OCI-LY7 (cell line): Measurements from ENCODE around the gene PLSCR2. TPM values are rescaled to one million over a fixed set of nuclear protein-coding genes. Genes with fewer than 3 reads are reported as not detected.

Experiments used
- BruUV-seq: library from RNA; stranded (reverse); fragments of 400-500 nt; replicated peaks from 2 replicates; lab custom pipeline; 2021; lab: Mats Ljungman, UMichigan
- CTCF ChIA-PET: fragments of 300-600 bp; sonication (Branson Sonifier 250); formaldehyde crosslinking; loops from one replicate; lab custom pipeline; 2022; ENCODE audit warnings: antibody characterized with exemption; ENCODE audit not compliant: unreplicated experiment; lab: Charles Lee
- POLR2A ChIA-PET: fragments of 300-600 bp; sonication (Branson Sonifier 250); formaldehyde crosslinking; loops from one replicate; lab custom pipeline; 2022; ENCODE audit warnings: antibody characterized with exemption; lab: Charles Lee
- DNase-seq: peaks from one replicate; pipeline ENCODE4 v3.0.0-alpha.2; 2015; ENCODE audit warnings: low spot score
- H2AFZ ChIP-seq: fragments of 200-600 bp; sonication (generic), shearing (Covaris generic); 2 replicates; pipeline ENCODE4 v1.6.1; 2014; ENCODE audit warnings: mild to moderate bottlenecking, antibody characterized with exemption, low read length, moderate library complexity
- H3K27ac ChIP-seq: fragments of 200-600 bp; sonication (generic); 2 replicates; pipeline ENCODE4 v1.5.1; 2014; ENCODE audit warnings: mixed run types, low read depth, mild to moderate bottlenecking, moderate library complexity, low read length, inconsistent platforms; ENCODE audit not compliant: poor library complexity, severe bottlenecking
- H3K36me3 ChIP-seq: fragments of 200-600 bp; sonication (generic); 2 replicates; pipeline ENCODE4 v1.6.1; 2014; ENCODE audit warnings: mild to moderate bottlenecking, antibody characterized with exemption, low read length, moderate library complexity, mixed read lengths; ENCODE audit not compliant: insufficient read depth
- H3K4me1 ChIP-seq: fragments of 200-600 bp; sonication (generic); 2 replicates; pipeline ENCODE4 v1.5.1; 2014; ENCODE audit warnings: mild to moderate bottlenecking, low read length; ENCODE audit not compliant: insufficient read depth, poor library complexity, severe bottlenecking
- H3K4me2 ChIP-seq: fragments of 200-600 bp; sonication (generic); 2 replicates; pipeline ENCODE4 v1.6.1; 2014; ENCODE audit warnings: mild to moderate bottlenecking, low read length
- H3K4me3 ChIP-seq: fragments of 200-600 bp; sonication (generic); 2 replicates; pipeline ENCODE4 v1.5.1; 2014; ENCODE audit warnings: mild to moderate bottlenecking, low read depth, low read length; ENCODE audit not compliant: poor library complexity, severe bottlenecking
- H3K79me2 ChIP-seq: fragments of 200-600 bp; sonication (generic); 2 replicates; pipeline ENCODE4 v1.6.1; 2016; ENCODE audit warnings: low read depth, mild to moderate bottlenecking, low read length, moderate library complexity, mixed read lengths; ENCODE audit not compliant: insufficient read depth
- H3K9me2 ChIP-seq: fragments of 200-600 bp; sonication (generic); 2 replicates; pipeline ENCODE4 v1.6.1; 2016; ENCODE audit warnings: mild to moderate bottlenecking, low read length, mixed read lengths; ENCODE audit not compliant: insufficient read depth
- H3K9me3 ChIP-seq: fragments of 200-600 bp; sonication (generic); 2 replicates; pipeline ENCODE4 v1.6.1; 2014; ENCODE audit warnings: mild to moderate bottlenecking, mixed run types, low read length, mixed read lengths
- H4K20me1 ChIP-seq: fragments of 200-600 bp; sonication (generic); 2 replicates; pipeline ENCODE4 v1.6.1; 2014; ENCODE audit warnings: mild to moderate bottlenecking, antibody characterized with exemption, low read length, moderate library complexity, mixed read lengths; ENCODE audit not compliant: insufficient read depth
- CTCF ChIP-seq: fragments of 200-600 bp; sonication (generic); conservative IDR thresholded peaks from 2 replicates; pipeline ENCODE4 v1.5.1; 2014; ENCODE audit warnings: mild to moderate bottlenecking, antibody characterized with exemption, low read length, moderate library complexity, mixed read lengths
- EZH2phosphoT487 ChIP-seq: fragments of 200-600 bp; sonication (generic); IDR thresholded peaks from 2 replicates; pipeline ENCODE4 v1.6.1; 2018; ENCODE audit warnings: low read depth, borderline replicate concordance, mild to moderate bottlenecking, mixed run types, antibody characterized with exemption, low read length, moderate library complexity, mixed read lengths
- intact Hi-C: fragments of 100-400 bp; cut with micrococcal nuclease; formaldehyde crosslinking; loops from one replicate; pipeline ENCODE4 v1.10.0; 2022; ENCODE audit not compliant: unreplicated experiment
- total RNA-seq, 2 experiments: library from RNA; depleted of rRNA in 1 of 2; stranded (reverse); fragments of >200 nt in 1 of 2; shearing (Covaris generic) in 1 of 2; gene quantifications; 2 replicates each; pipeline ENCODE4 v1.2.3, GENCODE V29; 2014 to 2022

Gene PLSCR2
- total RNA-seq, 2 experiments from 2014 or later = not detected

- intact Hi-C loops = no loop called here
- no peaks in the 10 kb centered on the region for H3K9me3 ChIP-seq
- H2AFZ ChIP-seq = no peak overlapping the region
- POLR2A ChIA-PET = no interaction called here
- no peaks in the 10 kb centered on the region for H4K20me1 ChIP-seq
- H3K4me3 ChIP-seq = no peak overlapping the region
- no peak overlapping the region for H3K27ac ChIP-seq
- TF ChIP-seq CTCF (no peak), EZH2phosphoT487 (no peak)
- BruUV-seq = no TSS peak
- no peak for DNase-seq
- CTCF ChIA-PET = no interaction called here
- H3K36me3 ChIP-seq = no peaks in the 10 kb centered on the region
- peaks cover 8% of the 10 kb centered on the region for H3K4me1 ChIP-seq
- no peak overlapping the region for H3K4me2 ChIP-seq
- H3K9me2 ChIP-seq = no peaks in the 10 kb centered on the region
- no peaks in the 10 kb centered on the region for H3K79me2 ChIP-seq
Observed at GRCh38 chr3:146464005-146464595, 5.3 kb downstream of the PLSCR2 start.

GRCh38 chr3:146454796-146455195, 14.6 kb downstream of the PLSCR2 start:
- H3K9me3 ChIP-seq = no peaks in the 10 kb centered on the region
- no peak overlapping the region for H3K4me3 ChIP-seq
- H3K4me1 ChIP-seq = no peaks in the 10 kb centered on the region
- H4K20me1 ChIP-seq = no peaks in the 10 kb centered on the region
- POLR2A ChIA-PET = interaction anchor here (1.7 kb wide), 1 partner anchor 14 kb away, joined by 4 read pairs; the partner anchor contains the start of gene PLSCR2
- no peak overlapping the region for H3K27ac ChIP-seq
- H3K36me3 ChIP-seq = no peaks in the 10 kb centered on the region
- no peak for DNase-seq
- no peaks in the 10 kb centered on the region for H3K79me2 ChIP-seq
- H3K4me2 ChIP-seq = no peak overlapping the region
- H3K9me2 ChIP-seq = no peaks in the 10 kb centered on the region
- no peak overlapping the region for H2AFZ ChIP-seq
- no TSS peak for BruUV-seq
- CTCF ChIA-PET = no interaction called here
- TF ChIP-seq EZH2phosphoT487 = no peak
- intact Hi-C loops = no loop called here

GRCh38 chr3:146449613-146450012, 19.7 kb downstream of the PLSCR2 start:
- POLR2A ChIA-PET = no interaction called here
- no TSS peak for BruUV-seq
- H3K9me2 ChIP-seq = no peaks in the 10 kb centered on the region
- H2AFZ ChIP-seq = no peak overlapping the region
- H3K4me2 ChIP-seq = no peak overlapping the region
- intact Hi-C loops = no loop called here
- no peaks in the 10 kb centered on the region for H3K9me3 ChIP-seq
- no peak overlapping the region for H3K27ac ChIP-seq
- TF ChIP-seq EZH2phosphoT487 (no peak), CTCF (no peak)
- CTCF ChIA-PET = no interaction called here
- no peaks in the 10 kb centered on the region for H3K36me3 ChIP-seq
- no peaks in the 10 kb centered on the region for H3K4me1 ChIP-seq
- H4K20me1 ChIP-seq = no peaks in the 10 kb centered on the region
- DNase-seq = no peak
- H3K79me2 ChIP-seq = no peaks in the 10 kb centered on the region
- H3K4me3 ChIP-seq = no peak overlapping the region
